Endothelial cell of umbilical vein (primary cell): ENCODE results near the gene CMPK2.

Experiments
- EZH2 ChIP-seq: IDR thresholded peaks from 2 replicates; pipeline ENCODE4 v1.6.1; 2012; ENCODE audit warnings: borderline replicate concordance, low read depth, mild to moderate bottlenecking, moderate library complexity, low read length, inconsistent platforms; ENCODE audit not compliant: severe bottlenecking
- POLR2AphosphoS5 ChIP-seq: IDR thresholded peaks from 2 replicates; pipeline ENCODE4 v1.6.1; 2012; ENCODE audit warnings: low read depth, mild to moderate bottlenecking, control low read depth, low read length, moderate library complexity; ENCODE audit not compliant: insufficient read depth
- TF ChIP-seq, protein P1 (sequence below), 2 donors: IDR thresholded peaks; 1 replicate in 1 of 2; 2 replicates in 1 of 2; pipeline ENCODE4 v1.5.1; 2011; ENCODE audit warnings: low read length in 2 of 2, mild to moderate bottlenecking in 2 of 2, moderate library complexity in 2 of 2, control low read depth in 1 of 2, inconsistent platforms in 1 of 2, low read depth in 1 of 2; ENCODE audit not compliant: insufficient read depth in 1 of 2; ENCODE audit errors: extremely low read depth in 1 of 2

DNA sequence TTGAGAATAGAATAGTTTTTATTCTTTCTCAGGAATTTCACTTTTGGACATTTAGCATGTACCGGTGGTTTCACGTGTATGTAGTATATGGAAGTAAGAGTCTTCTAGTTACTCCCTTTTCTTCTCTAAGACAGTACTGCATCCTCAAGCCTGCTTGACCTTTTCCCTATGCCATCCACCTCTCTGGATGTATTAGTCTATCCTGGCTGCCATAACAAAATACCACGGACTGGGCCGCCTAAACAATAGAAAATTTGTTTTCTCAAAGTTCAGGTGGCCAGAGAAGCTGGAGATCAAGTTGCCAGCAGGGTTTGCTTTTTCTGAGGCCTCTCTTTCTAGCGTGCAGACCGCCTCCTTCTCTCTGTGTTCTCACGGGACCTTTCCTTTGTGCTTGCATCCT, 1.3 kb upstream of the CMPK2 start:
- TF ChIP-seq POLR2AphosphoS5 (no peak), EZH2 (no peak)
- TF ChIP-seq, protein P1, sequence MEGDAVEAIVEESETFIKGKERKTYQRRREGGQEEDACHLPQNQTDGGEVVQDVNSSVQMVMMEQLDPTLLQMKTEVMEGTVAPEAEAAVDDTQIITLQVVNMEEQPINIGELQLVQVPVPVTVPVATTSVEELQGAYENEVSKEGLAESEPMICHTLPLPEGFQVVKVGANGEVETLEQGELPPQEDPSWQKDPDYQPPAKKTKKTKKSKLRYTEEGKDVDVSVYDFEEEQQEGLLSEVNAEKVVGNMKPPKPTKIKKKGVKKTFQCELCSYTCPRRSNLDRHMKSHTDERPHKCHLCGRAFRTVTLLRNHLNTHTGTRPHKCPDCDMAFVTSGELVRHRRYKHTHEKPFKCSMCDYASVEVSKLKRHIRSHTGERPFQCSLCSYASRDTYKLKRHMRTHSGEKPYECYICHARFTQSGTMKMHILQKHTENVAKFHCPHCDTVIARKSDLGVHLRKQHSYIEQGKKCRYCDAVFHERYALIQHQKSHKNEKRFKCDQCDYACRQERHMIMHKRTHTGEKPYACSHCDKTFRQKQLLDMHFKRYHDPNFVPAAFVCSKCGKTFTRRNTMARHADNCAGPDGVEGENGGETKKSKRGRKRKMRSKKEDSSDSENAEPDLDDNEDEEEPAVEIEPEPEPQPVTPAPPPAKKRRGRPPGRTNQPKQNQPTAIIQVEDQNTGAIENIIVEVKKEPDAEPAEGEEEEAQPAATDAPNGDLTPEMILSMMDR (IDR thresholded peaks at IDR 0.05; ENCODE audit: extremely low read depth in 1 of 2, insufficient read depth in 1 of 2, low read depth in 1 of 2, low read length in 2 of 2) = no peak
